CD4-positive, alpha-beta T cell (primary cell): ENCODE data around the gene FMNL2. TPM values are rescaled to one million over a fixed set of nuclear protein-coding genes. Genes with fewer than 3 reads are reported as not detected.

Experiments
- ATAC-seq: fragments of 200-7000 bp; cut with Tn5 transposase; one replicate; pipeline ENCODE4 v1.10.0; 2022; ENCODE audit warnings: mild to moderate bottlenecking; ENCODE audit not compliant: poor library complexity
- CTCF ChIA-PET: fragments of 350-600 bp; sonication (Branson Sonifier 250); formaldehyde crosslinking; loops from one replicate; lab custom pipeline; 2021; ENCODE audit warnings: antibody characterized with exemption, inconsistent platforms; lab: Charles Lee
- POLR2A ChIA-PET: fragments of 350-600 bp; sonication (Branson Sonifier 250); formaldehyde crosslinking; loops from one replicate; lab custom pipeline; 2021; ENCODE audit warnings: antibody characterized with exemption, inconsistent platforms; lab: Charles Lee
- DNase-seq, 14 experiments: peaks; one replicate each; pipeline ENCODE4 v3.0.0-alpha.2; 2013 to 2020; ENCODE audit warnings: mixed read lengths in 2 of 14
- H3K27ac ChIP-seq, 2 donors: one replicate each; pipeline versions ENCODE4 v1.5.1 to v1.7.0; 2013; ENCODE audit warnings: low read length in 2 of 2, low read depth in 1 of 2, mild to moderate bottlenecking in 1 of 2
- H3K27me3 ChIP-seq, 2 experiments: 1 replicate in 1 of 2; 2 replicates in 1 of 2; pipeline versions ENCODE4 v1.6.1 to v1.7.0; 2013; ENCODE audit warnings: low read length in 2 of 2, control low read depth in 1 of 2, mild to moderate bottlenecking in 1 of 2, moderate library complexity in 1 of 2; ENCODE audit not compliant: insufficient read depth in 2 of 2, control insufficient read depth in 1 of 2
- H3K36me3 ChIP-seq: one replicate; pipeline ENCODE4 v1.6.1; 2013; ENCODE audit warnings: low read length, control low read depth; ENCODE audit not compliant: insufficient read depth
- H3K4me1 ChIP-seq: one replicate; pipeline ENCODE4 v1.6.1; 2013; ENCODE audit warnings: low read length, control low read depth; ENCODE audit not compliant: insufficient read depth
- H3K4me3 ChIP-seq: one replicate; pipeline ENCODE4 v1.5.1; 2013; ENCODE audit warnings: mild to moderate bottlenecking, low read length, moderate library complexity
- H3K9me3 ChIP-seq, 2 experiments: 1 replicate in 1 of 2; 2 replicates in 1 of 2; pipeline versions ENCODE4 v1.6.1 to v1.7.0; 2013; ENCODE audit warnings: low read length in 2 of 2, mild to moderate bottlenecking in 2 of 2, control low read depth in 1 of 2, moderate library complexity in 1 of 2; ENCODE audit not compliant: control insufficient read depth in 1 of 2, insufficient read depth in 1 of 2
- H3K27ac Mint-ChIP-seq: one replicate; pipeline ENCODE4 v1.8.0; 2020; ENCODE audit warnings: mixed read lengths
- H3K27me3 Mint-ChIP-seq: one replicate; pipeline ENCODE4 v1.8.0; 2021; ENCODE audit warnings: mixed read lengths
- H3K36me3 Mint-ChIP-seq: one replicate; pipeline ENCODE4 v1.8.0; 2021; ENCODE audit warnings: low read depth, mixed read lengths
- H3K4me1 Mint-ChIP-seq: one replicate; pipeline ENCODE4 v1.8.0; 2021; ENCODE audit warnings: low read depth, mixed read lengths
- H3K4me3 Mint-ChIP-seq: one replicate; pipeline ENCODE4 v1.8.0; 2020; ENCODE audit warnings: mild to moderate bottlenecking, mixed read lengths
- H3K9me3 Mint-ChIP-seq: one replicate; pipeline ENCODE4 v1.8.0; 2020; ENCODE audit warnings: mixed read lengths
- CTCF ChIP-seq: fragments of 200-600 bp; IDR thresholded peaks from one replicate; pipeline ENCODE4 v1.8.0; 2022; ENCODE audit warnings: antibody characterized with exemption, mild to moderate bottlenecking
- intact Hi-C, 2 experiments: fragments of 100-400 bp; cut with DNase I in 1 of 2; cut with micrococcal nuclease in 1 of 2; formaldehyde crosslinking; loops; one replicate each; pipeline versions ENCODE4 v1.15.1 to v1.9.0; 2023 to 2025; cut with DNase I, micrococcal nuclease
- total RNA-seq, 174 experiments: library from RNA in 2 of 174; stranded (reverse) in 2 of 174; gene quantifications; one replicate each; pipeline ENCODE4 v1.2.3 and lab custom pipeline; 2021 to 2026

The FMNL2 gene
- total RNA-seq, 2 experiments from 2014 or later: 0.30 to 0.31 TPM

DNA sequence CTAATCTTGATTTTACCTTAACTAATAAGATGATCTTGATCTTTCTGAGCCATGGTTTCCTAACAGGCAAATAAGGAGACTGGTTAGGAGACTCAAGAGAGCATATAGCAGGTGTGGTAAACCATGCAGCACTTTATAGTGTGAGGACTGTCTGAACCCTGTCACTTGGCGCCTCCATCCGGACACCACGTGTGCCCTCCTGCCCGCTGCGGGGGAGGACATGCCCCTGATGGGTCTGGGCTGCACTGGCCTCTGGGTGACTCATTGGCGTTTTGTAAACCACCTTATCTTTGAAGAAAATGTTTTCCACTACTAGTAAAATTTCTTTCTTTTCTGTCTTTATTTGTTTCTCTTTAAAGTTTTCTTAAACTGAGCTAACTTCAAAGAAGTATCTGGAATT is 131.1 kb downstream of the FMNL2 start:
- no peaks in the 10 kb centered on the region for H3K4me1 ChIP-seq
- Mint-ChIP-seq H3K4me3 (no peak overlapping the region), H3K36me3 (no peaks in the 10 kb centered on the region), H3K9me3 (no peaks in the 10 kb centered on the region), H3K27ac (no peak overlapping the region), H3K4me1 (no peaks in the 10 kb centered on the region), H3K27me3 (peaks cover 11% of the 10 kb centered on the region)
- POLR2A ChIA-PET: no interaction called here
- ATAC-seq (no peak), DNase-seq (no peak)
- CTCF ChIA-PET: no interaction called here
- H3K9me3 ChIP-seq: no peaks in the 10 kb centered on the region
- no peaks in the 10 kb centered on the region for H3K27me3 ChIP-seq
- H3K4me3 ChIP-seq: no peak overlapping the region
- H3K36me3 ChIP-seq: no peaks in the 10 kb centered on the region
- no peak for TF ChIP-seq CTCF
- intact Hi-C loops: no loop called here
- H3K27ac ChIP-seq: no peak overlapping the region

DNA sequence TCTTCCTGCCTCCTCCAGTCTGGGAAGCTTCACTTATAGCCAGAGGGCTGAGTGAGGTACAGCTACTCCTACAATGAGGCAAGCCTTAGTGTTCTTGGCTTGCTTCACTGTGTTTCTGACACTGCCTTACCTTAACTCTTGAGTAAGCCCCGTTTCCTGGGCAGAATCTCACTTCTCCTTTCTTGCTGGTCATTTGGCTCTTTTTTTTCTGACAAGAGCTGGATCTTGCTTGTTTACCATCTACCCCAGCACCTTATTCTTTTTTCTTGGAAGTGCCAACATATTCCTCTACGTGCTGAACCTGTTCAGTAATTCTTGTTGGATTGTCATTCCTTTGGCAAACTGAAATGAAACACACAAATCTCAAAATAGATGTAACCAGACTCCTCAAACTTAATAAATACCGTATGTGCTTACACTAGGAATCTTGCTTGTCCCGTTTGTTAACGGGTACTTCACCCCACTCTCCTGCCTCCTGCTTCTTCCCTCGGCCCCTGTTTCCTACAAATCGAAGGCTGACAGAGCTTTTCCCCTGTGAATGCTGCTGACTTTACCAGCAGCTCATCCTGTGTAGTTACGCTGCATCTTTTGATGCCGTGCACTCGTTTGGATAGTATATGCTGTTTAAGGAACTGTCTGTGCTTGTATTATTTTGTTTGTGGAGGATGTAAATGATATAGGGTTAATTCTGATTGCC is 132.2 kb downstream of the FMNL2 start:
- no peaks in the 10 kb centered on the region for H3K27me3 ChIP-seq
- Mint-ChIP-seq H3K9me3 (no peaks in the 10 kb centered on the region), H3K36me3 (no peaks in the 10 kb centered on the region), H3K27ac (no peak overlapping the region), H3K4me3 (no peak overlapping the region), H3K4me1 (no peaks in the 10 kb centered on the region), H3K27me3 (peaks cover 11% of the 10 kb centered on the region)
- no peaks in the 10 kb centered on the region for H3K4me1 ChIP-seq
- ATAC-seq (no peak), DNase-seq (peak in 2 of 14 experiments; percentile 19 to 26)
- no peak for TF ChIP-seq CTCF
- H3K4me3 ChIP-seq: no peak overlapping the region
- ChIA-PET CTCF (interaction anchor here (0.9 kb wide), 1 partner anchor 38 kb away, joined by 3 read pairs; no protein-coding TSS in a partner anchor), POLR2A (interaction anchor here (0.7 kb wide), 1 partner anchor 174 kb away, joined by 3 read pairs; no protein-coding TSS in a partner anchor)
- no peak overlapping the region for H3K27ac ChIP-seq
- intact Hi-C loops: no loop called here
- no peaks in the 10 kb centered on the region for H3K9me3 ChIP-seq
- H3K36me3 ChIP-seq: no peaks in the 10 kb centered on the region

DNA sequence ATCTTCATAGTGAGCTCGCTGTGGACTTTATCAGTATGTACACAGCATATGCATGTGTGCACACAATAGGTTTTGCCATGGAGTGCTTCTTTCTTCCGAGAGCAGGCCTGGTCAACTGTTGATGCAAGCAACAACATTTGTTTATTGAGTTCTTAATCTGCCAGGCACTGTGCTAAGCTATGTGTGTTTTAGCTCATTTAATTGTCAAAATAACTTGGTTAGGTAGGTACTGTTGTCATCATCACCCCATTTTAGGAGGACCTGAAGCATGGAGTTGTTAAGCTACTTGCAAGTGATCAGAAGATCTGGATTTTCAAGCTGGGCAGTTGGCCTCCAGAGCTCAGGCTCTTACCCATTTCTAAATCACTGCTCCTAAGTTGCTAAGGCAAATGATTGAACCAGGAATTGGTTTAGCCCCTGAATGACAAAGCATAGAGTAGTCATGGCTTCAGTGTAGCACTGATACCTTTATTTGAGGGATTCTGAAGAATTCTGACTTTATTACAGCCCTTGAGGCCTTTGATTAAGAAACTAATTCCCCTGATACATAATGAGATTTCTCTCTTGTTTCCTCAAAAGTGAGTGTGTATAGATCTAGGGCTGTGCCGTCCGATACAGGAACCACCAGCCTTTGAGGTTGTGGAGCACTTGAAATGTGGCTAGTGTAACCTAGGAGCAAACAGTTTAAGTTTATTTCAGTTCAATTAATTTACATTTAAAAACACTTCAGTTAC is 132.9 kb downstream of the FMNL2 start:
- Mint-ChIP-seq H3K4me1 (no peaks in the 10 kb centered on the region), H3K27me3 (peaks cover 7% of the 10 kb centered on the region), H3K36me3 (no peaks in the 10 kb centered on the region), H3K9me3 (no peaks in the 10 kb centered on the region), H3K27ac (no peak overlapping the region), H3K4me3 (no peak overlapping the region)
- ChIA-PET CTCF (interaction anchor here (0.9 kb wide), 1 partner anchor 39 kb away, joined by 3 read pairs; no protein-coding TSS in a partner anchor), POLR2A (interaction anchor here (0.7 kb wide), 1 partner anchor 175 kb away, joined by 3 read pairs; no protein-coding TSS in a partner anchor)
- no peak for TF ChIP-seq CTCF
- no peaks in the 10 kb centered on the region for H3K9me3 ChIP-seq
- no peak overlapping the region for H3K27ac ChIP-seq
- no peak overlapping the region for H3K4me3 ChIP-seq
- no peak for ATAC-seq
- intact Hi-C loops: no loop called here
- DNase-seq: no peak
- no peaks in the 10 kb centered on the region for H3K27me3 ChIP-seq
- no peaks in the 10 kb centered on the region for H3K36me3 ChIP-seq
- no peaks in the 10 kb centered on the region for H3K4me1 ChIP-seq
